Measurements from ENCODE around the gene CPE.

DNA sequence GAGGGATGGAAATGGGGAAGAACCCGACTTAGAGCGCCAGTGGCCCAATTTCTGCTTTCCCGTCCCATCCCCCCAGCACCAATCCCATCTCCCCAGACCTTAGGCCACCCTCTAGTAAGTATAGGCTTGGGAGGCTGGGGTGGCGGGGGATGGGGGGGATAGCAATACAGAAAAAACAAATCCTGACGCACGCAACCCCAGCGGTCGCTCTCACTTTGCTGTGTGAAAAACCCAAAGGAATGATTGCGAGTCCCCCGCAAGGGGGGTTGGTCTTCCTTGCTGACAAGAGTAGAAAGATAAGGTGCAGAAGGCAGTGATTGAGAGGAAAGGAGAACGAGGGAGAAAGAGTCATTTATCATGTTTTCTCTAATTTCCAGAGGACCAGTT is 863 bp downstream of the CPE start:
- no peak for TF ChIP-seq EZH2phosphoT487 (IDR thresholded peaks at IDR 0.05; ENCODE audit: borderline replicate concordance, low read length)
- TF ChIP-seq, protein P1, sequence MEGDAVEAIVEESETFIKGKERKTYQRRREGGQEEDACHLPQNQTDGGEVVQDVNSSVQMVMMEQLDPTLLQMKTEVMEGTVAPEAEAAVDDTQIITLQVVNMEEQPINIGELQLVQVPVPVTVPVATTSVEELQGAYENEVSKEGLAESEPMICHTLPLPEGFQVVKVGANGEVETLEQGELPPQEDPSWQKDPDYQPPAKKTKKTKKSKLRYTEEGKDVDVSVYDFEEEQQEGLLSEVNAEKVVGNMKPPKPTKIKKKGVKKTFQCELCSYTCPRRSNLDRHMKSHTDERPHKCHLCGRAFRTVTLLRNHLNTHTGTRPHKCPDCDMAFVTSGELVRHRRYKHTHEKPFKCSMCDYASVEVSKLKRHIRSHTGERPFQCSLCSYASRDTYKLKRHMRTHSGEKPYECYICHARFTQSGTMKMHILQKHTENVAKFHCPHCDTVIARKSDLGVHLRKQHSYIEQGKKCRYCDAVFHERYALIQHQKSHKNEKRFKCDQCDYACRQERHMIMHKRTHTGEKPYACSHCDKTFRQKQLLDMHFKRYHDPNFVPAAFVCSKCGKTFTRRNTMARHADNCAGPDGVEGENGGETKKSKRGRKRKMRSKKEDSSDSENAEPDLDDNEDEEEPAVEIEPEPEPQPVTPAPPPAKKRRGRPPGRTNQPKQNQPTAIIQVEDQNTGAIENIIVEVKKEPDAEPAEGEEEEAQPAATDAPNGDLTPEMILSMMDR (IDR thresholded peaks at IDR 0.05; ENCODE audit: low read depth, low read length, poor library complexity, severe bottlenecking) = no peak
